WERI-Rb-1 (cell line): ENCODE data around the gene WDFY3.
"Not testable (repeated sequence)": the region's sequence is repeated elsewhere in the genome, so short reads cannot be mapped to it uniquely, and the experiment has no call there.

Experiments
- DNase-seq: peaks from one replicate; pipeline ENCODE4 v3.0.0-alpha.2; 2020
- H3K27ac ChIP-seq: fragments of 250-450 bp; sonication (Bioruptor Pico); 2 replicates; pipeline ENCODE4 v1.5.1; 2020; ENCODE audit warnings: mild to moderate bottlenecking, moderate library complexity
- H3K27me3 ChIP-seq: fragments of 250-450 bp; sonication (Bioruptor Pico); 2 replicates; pipeline ENCODE4 v1.5.1; 2021; ENCODE audit warnings: mild to moderate bottlenecking, low read depth, moderate library complexity; ENCODE audit not compliant: insufficient read depth, severe bottlenecking
- H3K36me3 ChIP-seq: fragments of 250-450 bp; sonication (Bioruptor Pico); 2 replicates; pipeline ENCODE4 v1.5.1; 2020; ENCODE audit warnings: mild to moderate bottlenecking, moderate library complexity
- H3K4me3 ChIP-seq: 2 replicates; pipeline ENCODE4 v1.5.1; 2011; ENCODE audit warnings: low read depth, mild to moderate bottlenecking, control low read depth, low read length
- H3K9me3 ChIP-seq: fragments of 250-450 bp; sonication (Bioruptor Pico); 2 replicates; pipeline ENCODE4 v1.5.1; 2021; ENCODE audit warnings: mild to moderate bottlenecking, moderate library complexity; ENCODE audit not compliant: severe bottlenecking
- CTCF ChIP-seq: IDR thresholded peaks from 2 replicates; pipeline ENCODE4 v1.5.1; 2011; ENCODE audit warnings: low read depth, mild to moderate bottlenecking, control low read depth, inconsistent platforms, low read length

Gene WDFY3

GRCh38 chr4:84688605-84689004 is 277.9 kb downstream of the WDFY3 start:
- Histone ChIP-seq H3K36me3 (peaks cover 44% of the 10 kb centered on the region), H3K27ac (no peak overlapping the region)
- DNase-seq: no peak

GRCh38 chr4:84685105-84685504 is 281.4 kb downstream of the WDFY3 start:
- no peak for DNase-seq
- no peak for TF ChIP-seq CTCF
- Histone ChIP-seq H3K36me3 (peaks cover 43% of the 10 kb centered on the region), H3K27ac (no peak overlapping the region), H3K27me3 (no peaks in the 10 kb centered on the region), H3K4me3 (no peak overlapping the region), H3K9me3 (no peaks in the 10 kb centered on the region)

More at GRCh38 chr4:84688605-84689004, 277.9 kb downstream of the WDFY3 start:
- Histone ChIP-seq H3K27me3 (no peaks in the 10 kb centered on the region), H3K9me3 (no peaks in the 10 kb centered on the region), H3K4me3 (no peak overlapping the region)
- TF ChIP-seq CTCF: no peak

GRCh38 chr4:84684361-84684760 is 282.1 kb downstream of the WDFY3 start:
- no peak overlapping the region for H3K4me3 ChIP-seq
- no peak for DNase-seq
- no peaks in the 10 kb centered on the region for H3K27me3 ChIP-seq
- no peak overlapping the region for H3K27ac ChIP-seq
- H3K36me3 ChIP-seq: peaks cover 43% of the 10 kb centered on the region
- no peak for TF ChIP-seq CTCF
- H3K9me3 ChIP-seq: no peaks in the 10 kb centered on the region

- Histone ChIP-seq H3K36me3 (peaks cover 53% of the 10 kb centered on the region), H3K9me3 (no peaks in the 10 kb centered on the region), H3K27me3 (no peaks in the 10 kb centered on the region), H3K4me3 (no peak overlapping the region), H3K27ac (no peak overlapping the region)
- DNase-seq: no peak
- TF ChIP-seq CTCF: no peak
Observed at GRCh38 chr4:84683064-84683850, 283.2 kb downstream of the WDFY3 start.

GRCh38 chr4:84682661-84683060 is 283.8 kb downstream of the WDFY3 start:
- H3K27ac ChIP-seq, DNase-seq, H3K9me3 ChIP-seq, H3K4me3 ChIP-seq, H3K27me3 ChIP-seq: not testable (repeated sequence)
- H3K36me3 ChIP-seq: peaks cover 51% of the 10 kb centered on the region

- H3K27ac ChIP-seq: no peak overlapping the region
- no peak overlapping the region for H3K4me3 ChIP-seq
- TF ChIP-seq CTCF: no peak
- no peak for DNase-seq
- no peaks in the 10 kb centered on the region for H3K9me3 ChIP-seq
- H3K27me3 ChIP-seq: no peaks in the 10 kb centered on the region
- H3K36me3 ChIP-seq: peaks cover 56% of the 10 kb centered on the region
Observed at GRCh38 chr4:84681486-84682274, 284.8 kb downstream of the WDFY3 start.
